Ovary (tissue), 3 donors: ENCODE results near the gene TBX1.

ENCODE experiments used
- CTCF ChIP-seq, 3 donors: fragments of 450-650 bp in 2 of 3; fragments of 200-600 bp in 1 of 3; IDR thresholded peaks; one replicate each; pipeline versions ENCODE4 v1.5.1 to v1.8.0; 2016 to 2022; ENCODE audit warnings: antibody characterized with exemption in 3 of 3, mild to moderate bottlenecking in 1 of 3
- EP300 ChIP-seq: sonication (generic); formaldehyde crosslinking; IDR thresholded peaks from one replicate; pipeline ENCODE4 v1.6.1; 2017; ENCODE audit warnings: antibody characterized with exemption
- donor health status: DM: no; HTN: no; CAD: no.

GRCh38 chr22:19727310-19728150, 33.0 kb upstream of the TBX1 start:
- no peak for TF ChIP-seq CTCF (IDR thresholded peaks at IDR 0.05)
- no peak for TF ChIP-seq EP300
